Trophoblast cell (in vitro differentiated cells and primary cell): Measurements from ENCODE around the gene CORO2A.
"Not testable (repeated sequence)": the region's sequence is repeated elsewhere in the genome, so short reads cannot be mapped to it uniquely, and the experiment has no call there.

Experiments used
- DNase-seq, 2 donors: peaks; one replicate each; pipeline ENCODE4 v3.0.0-alpha.2; 2016
- H2AFZ ChIP-seq: 2 replicates; pipeline ENCODE4 v1.6.1; 2013; ENCODE audit warnings: low read length, moderate library complexity, mild to moderate bottlenecking; ENCODE audit not compliant: insufficient read depth, poor library complexity
- H2AK5ac ChIP-seq: 2 replicates; pipeline ENCODE4 v1.6.1; 2013; ENCODE audit warnings: mild to moderate bottlenecking, low read length
- H2BK120ac ChIP-seq: 2 replicates; pipeline ENCODE4 v1.6.1; 2013; ENCODE audit warnings: low read length, mild to moderate bottlenecking, moderate library complexity; ENCODE audit not compliant: insufficient read depth, poor library complexity
- H2BK12ac ChIP-seq: 2 replicates; pipeline ENCODE4 v1.6.1; 2013; ENCODE audit warnings: mild to moderate bottlenecking, low read length, moderate library complexity
- H2BK5ac ChIP-seq: 2 replicates; pipeline ENCODE4 v1.6.1; 2013; ENCODE audit warnings: low read length, low read depth, moderate library complexity, mild to moderate bottlenecking; ENCODE audit not compliant: poor library complexity
- H3K14ac ChIP-seq: 2 replicates; pipeline ENCODE4 v1.6.1; 2013; ENCODE audit warnings: mild to moderate bottlenecking, low read length
- H3K18ac ChIP-seq: 2 replicates; pipeline ENCODE4 v1.6.1; 2013; ENCODE audit warnings: mild to moderate bottlenecking, low read length
- H3K23ac ChIP-seq: 2 replicates; pipeline ENCODE4 v1.6.1; 2013; ENCODE audit warnings: low read length
- H3K27ac ChIP-seq: 2 replicates; pipeline ENCODE4 v1.5.1; 2013; ENCODE audit warnings: low read depth, mild to moderate bottlenecking, inconsistent platforms, low read length, moderate library complexity
- H3K27me3 ChIP-seq: 2 replicates; pipeline ENCODE4 v1.6.1; 2013; ENCODE audit warnings: inconsistent platforms, mild to moderate bottlenecking, low read length, moderate library complexity; ENCODE audit not compliant: insufficient read depth
- H3K36me3 ChIP-seq, 2 experiments: 1 replicate in 1 of 2; 2 replicates in 1 of 2; pipeline ENCODE4 v1.6.1; 2013; ENCODE audit warnings: low read length in 2 of 2, mild to moderate bottlenecking in 2 of 2, moderate library complexity in 1 of 2; ENCODE audit not compliant: insufficient read depth in 2 of 2, control insufficient read depth in 1 of 2
- H3K4ac ChIP-seq: 2 replicates; pipeline ENCODE4 v1.6.1; 2013; ENCODE audit warnings: low read depth, mild to moderate bottlenecking, low read length, moderate library complexity
- H3K4me1 ChIP-seq, 2 experiments: 1 replicate in 1 of 2; 2 replicates in 1 of 2; pipeline ENCODE4 v1.6.1; 2013; ENCODE audit warnings: low read length in 2 of 2, mild to moderate bottlenecking in 2 of 2, moderate library complexity in 1 of 2; ENCODE audit not compliant: insufficient read depth in 2 of 2, control insufficient read depth in 1 of 2
- H3K4me2 ChIP-seq: 2 replicates; pipeline ENCODE4 v1.6.1; 2013; ENCODE audit warnings: inconsistent platforms, mild to moderate bottlenecking, low read length, moderate library complexity
- H3K4me3 ChIP-seq: 2 replicates; pipeline ENCODE4 v1.5.1; 2013; ENCODE audit warnings: mild to moderate bottlenecking, low read depth, low read length, inconsistent platforms
- H3K79me1 ChIP-seq: one replicate; pipeline ENCODE4 v1.6.1; 2013; ENCODE audit warnings: low read length
- H3K79me2 ChIP-seq: 2 replicates; pipeline ENCODE4 v1.6.1; 2013; ENCODE audit warnings: low read length, mild to moderate bottlenecking; ENCODE audit not compliant: control insufficient read depth, insufficient read depth, poor library complexity
- H3K9ac ChIP-seq: 2 replicates; pipeline ENCODE4 v1.6.1; 2013; ENCODE audit warnings: mild to moderate bottlenecking, low read length
- H3K9me3 ChIP-seq: 2 replicates; pipeline ENCODE4 v1.6.1; 2013; ENCODE audit warnings: low read depth, mild to moderate bottlenecking, control low read depth, inconsistent platforms, low read length; ENCODE audit not compliant: insufficient read depth
- H4K12ac ChIP-seq: 2 replicates; pipeline ENCODE4 v1.6.1; 2013; ENCODE audit warnings: low read depth, mild to moderate bottlenecking, low read length, moderate library complexity
- H4K8ac ChIP-seq: 2 replicates; pipeline ENCODE4 v1.6.1; 2013; ENCODE audit warnings: low read depth, mild to moderate bottlenecking, low read length, moderate library complexity
- H4K91ac ChIP-seq: one replicate; pipeline ENCODE4 v1.6.1; 2013; ENCODE audit warnings: low read depth, mild to moderate bottlenecking, low read length, moderate library complexity
- WGBS: extraction: QIAGEN DNeasy Blood & Tissue Kit; methylation state at CpG from one replicate; pipeline ENCODE4 v1.1.7; 2013; ENCODE audit warnings: missing lambda C conversion rate; ENCODE audit not compliant: insufficient read length, insufficient coverage; ENCODE audit errors: extremely low coverage; 5-methylcytosine and 5-hydroxymethylcytosine counted together

The CORO2A gene

DNA sequence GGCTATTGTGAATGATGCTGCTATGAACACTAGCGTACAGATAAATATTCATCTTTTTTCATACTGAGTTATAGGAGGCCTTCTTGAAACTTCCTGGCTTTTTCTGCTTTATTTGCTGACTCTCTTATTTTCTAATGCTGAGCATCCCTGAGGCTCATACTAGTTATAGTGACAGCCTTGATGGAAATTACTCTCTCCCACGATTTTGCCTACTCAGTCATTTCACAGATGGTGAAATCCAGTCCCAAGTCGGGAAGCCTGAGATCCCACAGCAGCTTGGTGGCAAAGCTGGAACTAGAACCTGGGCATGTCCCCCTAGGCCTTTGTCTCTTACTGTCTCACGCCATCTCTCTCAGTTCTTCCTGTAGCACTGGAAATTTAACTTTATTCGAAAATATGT, 113.5 kb downstream of the CORO2A start:
- no CpG with 5 or more reads among the region's 5 CpGs for WGBS
- no peaks in the 10 kb centered on the region for H3K27me3 ChIP-seq
- H3K18ac ChIP-seq, result no peak overlapping the region
- H3K27ac ChIP-seq, result no peak overlapping the region
- no peak overlapping the region for H3K23ac ChIP-seq
- H3K79me1 ChIP-seq, result peaks cover 4% of the 10 kb centered on the region
- no peaks in the 10 kb centered on the region for H3K9me3 ChIP-seq
- H2AFZ ChIP-seq, result no peak overlapping the region
- no peak overlapping the region for H4K91ac ChIP-seq
- no peak overlapping the region for H3K4me2 ChIP-seq
- H3K4me1 ChIP-seq, result peaks cover 12 to 13% of the 10 kb centered on the region in 2 experiments
- no peak overlapping the region for H3K9ac ChIP-seq
- no peak for DNase-seq
- no peak overlapping the region for H3K4me3 ChIP-seq
- no peaks in the 10 kb centered on the region for H3K79me2 ChIP-seq
- no peak overlapping the region for H2AK5ac ChIP-seq
- no peak overlapping the region for H2BK5ac ChIP-seq
- no peak overlapping the region for H2BK12ac ChIP-seq
- no peak overlapping the region for H4K12ac ChIP-seq
- H3K14ac ChIP-seq, result no peak overlapping the region
- H3K36me3 ChIP-seq, result peaks cover 16 to 34% of the 10 kb centered on the region in 2 experiments
- H2BK120ac ChIP-seq, result no peak overlapping the region
- H3K4ac ChIP-seq, result no peak overlapping the region
- H4K8ac ChIP-seq, result no peak overlapping the region

GRCh38 chr9:98076514-98076890, 115.9 kb downstream of the CORO2A start:
- no CpG with 5 or more reads among the region's 8 CpGs for WGBS

DNA sequence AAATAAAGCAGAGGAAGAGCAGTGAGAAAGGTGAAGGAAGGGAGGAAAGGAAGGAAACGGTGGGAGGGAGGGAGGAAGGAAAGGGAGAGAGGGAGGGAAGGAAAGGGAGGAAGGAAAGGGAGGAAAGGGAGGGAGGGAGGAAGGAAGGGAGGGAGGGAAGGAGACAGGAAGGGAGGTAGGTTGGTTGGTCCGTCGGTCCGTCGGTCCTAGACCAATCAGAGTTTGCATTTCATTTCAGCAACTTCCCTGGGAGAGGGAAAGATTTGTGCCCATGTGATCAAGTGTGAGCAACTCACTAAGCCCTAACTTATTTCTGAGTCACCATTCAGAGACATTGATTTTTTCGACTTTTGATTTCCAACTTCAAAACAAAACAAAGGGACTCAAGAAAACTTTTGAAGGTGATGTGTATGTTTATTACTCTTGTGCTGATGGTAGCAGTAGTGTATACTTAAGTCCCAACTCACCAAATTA, 117.1 kb downstream of the CORO2A start:
- H2AK5ac ChIP-seq, result no peak overlapping the region
- no peak overlapping the region for H3K23ac ChIP-seq
- WGBS, result 100% methylated on average over 1 of the region's 6 CpGs
- H2AFZ ChIP-seq, result no peak overlapping the region
- DNase-seq, result peak in 1 of 2 donors; percentile 62
- no peak overlapping the region for H3K4me3 ChIP-seq
- H4K8ac ChIP-seq, result no peak overlapping the region
- peaks cover 2% of the 10 kb centered on the region for H3K9me3 ChIP-seq
- no peak overlapping the region for H3K27ac ChIP-seq
- no peaks in the 10 kb centered on the region for H3K27me3 ChIP-seq
- no peak overlapping the region for H2BK5ac ChIP-seq
- no peak overlapping the region for H2BK12ac ChIP-seq
- no peak overlapping the region for H3K4me2 ChIP-seq
- H4K12ac ChIP-seq, result no peak overlapping the region
- no peak overlapping the region for H2BK120ac ChIP-seq
- H3K18ac ChIP-seq, result no peak overlapping the region
- no peak overlapping the region for H4K91ac ChIP-seq
- H3K4me1 ChIP-seq, result peaks cover 3 to 4% of the 10 kb centered on the region in 2 experiments
- peaks cover 1% of the 10 kb centered on the region for H3K79me1 ChIP-seq
- H3K4ac ChIP-seq, result peak overlapping the region; percentile 21
- peaks cover 8 to 19% of the 10 kb centered on the region in 2 experiments for H3K36me3 ChIP-seq
- no peaks in the 10 kb centered on the region for H3K79me2 ChIP-seq
- no peak overlapping the region for H3K9ac ChIP-seq
- H3K14ac ChIP-seq, result no peak overlapping the region

More at GRCh38 chr9:98076514-98076890, 115.9 kb downstream of the CORO2A start:
- H3K23ac ChIP-seq, H3K4me3 ChIP-seq, H2BK120ac ChIP-seq, H3K79me1 ChIP-seq, H2AK5ac ChIP-seq, H3K9me3 ChIP-seq, H2AFZ ChIP-seq, H3K4ac ChIP-seq, H3K79me2 ChIP-seq, H2BK5ac ChIP-seq, H3K27me3 ChIP-seq, H3K4me2 ChIP-seq, H4K8ac ChIP-seq, H3K27ac ChIP-seq, H3K14ac ChIP-seq, H4K91ac ChIP-seq, H2BK12ac ChIP-seq, H4K12ac ChIP-seq, H3K9ac ChIP-seq, H3K18ac ChIP-seq, DNase-seq: not testable (repeated sequence)
- peaks cover 14 to 23% of the 10 kb centered on the region in 2 experiments for H3K36me3 ChIP-seq
- H3K4me1 ChIP-seq, result peaks cover 11 to 12% of the 10 kb centered on the region in 2 experiments

DNA sequence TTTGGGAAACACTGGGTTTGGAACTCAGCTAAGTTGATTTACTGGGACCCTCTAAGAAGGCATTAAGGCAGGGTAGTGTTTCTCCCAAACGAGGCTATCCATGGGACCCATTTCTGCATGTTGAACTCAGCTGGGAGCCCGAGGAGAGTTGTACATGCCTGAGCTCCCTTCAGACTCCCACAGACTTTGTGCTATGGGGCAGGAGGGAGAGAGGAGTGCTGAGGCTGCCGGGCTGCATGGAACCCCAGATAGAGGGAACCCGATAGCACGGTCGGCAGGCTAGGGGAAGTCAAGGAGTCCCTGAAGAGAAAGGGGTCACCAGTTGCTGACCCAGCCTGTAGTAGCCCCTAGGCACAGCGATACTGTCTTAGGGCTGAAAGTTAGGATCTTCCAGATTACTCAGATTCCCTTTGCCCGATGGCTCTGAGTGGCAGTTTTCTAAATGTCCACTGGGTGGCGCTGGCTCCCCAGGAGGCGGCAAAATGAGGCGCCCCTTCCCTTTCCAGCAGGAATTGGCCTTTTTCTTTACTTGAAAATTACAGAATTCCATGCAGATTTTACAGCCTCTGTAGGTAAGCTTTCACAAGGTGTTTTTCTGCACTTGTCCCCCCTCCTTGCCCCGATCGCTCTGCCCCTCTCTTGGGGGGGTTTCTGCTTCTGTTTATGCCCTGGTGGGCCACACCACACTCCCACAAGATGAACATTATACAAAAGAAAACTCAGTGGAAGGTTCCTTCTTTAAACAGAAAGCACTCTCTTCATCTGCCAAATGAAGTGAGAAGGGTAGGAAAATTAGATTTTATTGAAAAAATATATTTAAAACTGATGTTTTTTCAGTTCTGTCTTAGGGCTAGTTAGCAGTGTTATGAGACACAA, 118.1 kb downstream of the CORO2A start:
- H3K4me2 ChIP-seq, result no peak overlapping the region
- no peaks in the 10 kb centered on the region for H3K79me2 ChIP-seq
- H3K9me3 ChIP-seq, result peaks cover 2% of the 10 kb centered on the region
- no peak overlapping the region for H3K14ac ChIP-seq
- peak; percentile 57 to 88 for DNase-seq
- no peak overlapping the region for H3K9ac ChIP-seq
- H2BK12ac ChIP-seq, result no peak overlapping the region
- H4K91ac ChIP-seq, result no peak overlapping the region
- no peak overlapping the region for H4K8ac ChIP-seq
- H2AFZ ChIP-seq, result no peak overlapping the region
- no peaks in the 10 kb centered on the region for H3K27me3 ChIP-seq
- WGBS, result no CpG with 5 or more reads among the region's 13 CpGs
- no peak overlapping the region for H2AK5ac ChIP-seq
- no peak overlapping the region for H3K23ac ChIP-seq
- no peak overlapping the region for H3K4me3 ChIP-seq
- no peak overlapping the region for H3K27ac ChIP-seq
- H3K36me3 ChIP-seq, result peaks cover 8 to 15% of the 10 kb centered on the region in 2 experiments
- H3K4me1 ChIP-seq, result peaks cover 3 to 4% of the 10 kb centered on the region in 2 experiments
- peak overlapping the region; percentile 63 for H3K18ac ChIP-seq
- no peak overlapping the region for H3K4ac ChIP-seq
- H2BK120ac ChIP-seq, result no peak overlapping the region
- H2BK5ac ChIP-seq, result no peak overlapping the region
- H3K79me1 ChIP-seq, result peaks cover 1% of the 10 kb centered on the region
- H4K12ac ChIP-seq, result no peak overlapping the region
